MM.1S (cell line): Measurements from ENCODE around the gene EFL1.
"Not testable (repeated sequence)": the region's sequence is repeated elsewhere in the genome, so short reads cannot be mapped to it uniquely, and the experiment has no call there.

ENCODE experiments used
- DNase-seq: peaks from one replicate; pipeline ENCODE4 v3.0.0-alpha.2; 2015
- H2AFZ ChIP-seq: fragments of 300-600 bp; sonication (generic); 2 replicates; pipeline ENCODE4 v1.6.0; 2016; ENCODE audit warnings: antibody characterized with exemption, low read length
- H3F3A ChIP-seq: fragments of 300-600 bp; sonication (generic); 2 replicates; pipeline ENCODE4 v1.6.1; 2016; ENCODE audit warnings: mild to moderate bottlenecking, antibody characterized with exemption, low read length, moderate library complexity, mixed read lengths; ENCODE audit not compliant: insufficient read depth
- H3K27ac ChIP-seq: fragments of 300-600 bp; sonication (generic); 2 replicates; pipeline ENCODE4 v1.5.1; 2016; ENCODE audit warnings: mild to moderate bottlenecking, low read length
- H3K27me3 ChIP-seq: fragments of 300-600 bp; sonication (generic); replicated peaks from 2 replicates; pipeline ENCODE4 v1.6.0; 2016; ENCODE audit warnings: low read length; ENCODE audit not compliant: insufficient read depth
- H3K36me3 ChIP-seq: fragments of 300-600 bp; sonication (generic); replicated peaks from 2 replicates; pipeline ENCODE4 v1.6.1; 2016; ENCODE audit warnings: mild to moderate bottlenecking, low read length, mixed read lengths; ENCODE audit not compliant: insufficient read depth
- H3K4me1 ChIP-seq: fragments of 300-600 bp; sonication (generic); 2 replicates; pipeline ENCODE4 v1.6.1; 2016; ENCODE audit warnings: low read length, mixed read lengths
- H3K4me2 ChIP-seq: fragments of 300-600 bp; sonication (generic); 2 replicates; pipeline ENCODE4 v1.6.0; 2016; ENCODE audit warnings: low read depth, low read length
- H3K4me3 ChIP-seq: fragments of 300-600 bp; sonication (generic); 2 replicates; pipeline ENCODE4 v1.5.1; 2016; ENCODE audit warnings: low read length, mixed read lengths
- H3K79me2 ChIP-seq: fragments of 300-600 bp; sonication (generic); 2 replicates; pipeline ENCODE4 v1.6.1; 2016; ENCODE audit warnings: mixed run types, low read length, mixed read lengths
- H3K9ac ChIP-seq: fragments of 300-600 bp; sonication (generic); 2 replicates; pipeline ENCODE4 v1.6.1; 2016; ENCODE audit warnings: low read length, mixed read lengths
- H3K9me2 ChIP-seq: fragments of 300-600 bp; sonication (generic); replicated peaks from 2 replicates; pipeline ENCODE4 v1.6.1; 2016; ENCODE audit warnings: mild to moderate bottlenecking, low read length, mixed read lengths; ENCODE audit not compliant: insufficient read depth
- H3K9me3 ChIP-seq: fragments of 300-600 bp; sonication (generic); replicated peaks from 2 replicates; pipeline ENCODE4 v1.6.1; 2016; ENCODE audit warnings: mild to moderate bottlenecking, low read length, mixed read lengths; ENCODE audit not compliant: insufficient read depth
- H4K20me1 ChIP-seq: fragments of 300-600 bp; sonication (generic); 2 replicates; pipeline ENCODE4 v1.6.1; 2016; ENCODE audit warnings: mild to moderate bottlenecking, low read length, moderate library complexity, mixed read lengths; ENCODE audit not compliant: insufficient read depth
- CTCF ChIP-seq: fragments of 300-600 bp; sonication (generic); IDR thresholded peaks from 2 replicates; pipeline ENCODE4 v1.5.1; 2016; ENCODE audit warnings: antibody characterized with exemption, low read length, mixed read lengths
- EZH2 ChIP-seq: fragments of 300-600 bp; sonication (generic); optimal IDR thresholded peaks from 2 replicates; pipeline ENCODE3; 2017; ENCODE audit warnings: low read depth, mild to moderate bottlenecking, antibody characterized with exemption, low read length, mixed read lengths
- EZH2phosphoT487 ChIP-seq: fragments of 300-600 bp; sonication (generic); IDR thresholded peaks from 2 replicates; pipeline ENCODE4 v1.6.1; 2018; ENCODE audit warnings: antibody characterized with exemption, low read length

Gene EFL1

DNA sequence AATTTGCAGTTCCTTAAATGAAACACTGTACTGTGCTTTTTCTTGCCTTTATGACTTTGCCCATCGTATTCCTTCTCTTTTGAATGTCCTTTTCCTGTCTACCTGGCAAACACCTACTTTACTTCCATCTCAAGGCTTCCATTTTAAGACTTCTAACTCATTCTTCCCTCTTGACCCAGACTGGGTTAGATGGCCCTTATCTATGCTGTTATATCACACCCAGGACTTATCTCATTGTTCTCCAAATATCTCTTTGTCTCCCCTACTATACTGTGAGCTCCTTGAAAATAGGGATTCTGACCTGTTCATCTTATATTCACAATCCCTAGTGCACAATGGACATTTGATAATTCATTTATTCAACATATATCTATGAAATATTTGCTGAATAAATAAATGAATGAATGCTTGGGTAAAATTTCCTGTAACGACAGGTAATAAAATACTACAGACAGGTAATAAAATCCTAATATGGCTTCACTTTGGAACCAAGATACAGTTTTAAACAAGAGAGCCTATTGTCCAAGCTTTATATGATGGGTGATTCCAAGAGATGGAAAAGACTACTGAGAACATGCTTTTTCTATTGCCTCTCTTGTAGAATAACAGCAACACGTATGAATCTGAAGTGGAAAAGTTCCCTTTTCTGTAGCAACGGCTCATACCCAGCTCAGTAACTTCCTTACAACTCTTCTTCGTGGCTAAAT, 22.7 kb downstream of the EFL1 start:
- TF ChIP-seq EZH2phosphoT487 (no peak), EZH2 (no peak), CTCF (no peak)
- no peaks in the 10 kb centered on the region for H3K36me3 ChIP-seq

DNA sequence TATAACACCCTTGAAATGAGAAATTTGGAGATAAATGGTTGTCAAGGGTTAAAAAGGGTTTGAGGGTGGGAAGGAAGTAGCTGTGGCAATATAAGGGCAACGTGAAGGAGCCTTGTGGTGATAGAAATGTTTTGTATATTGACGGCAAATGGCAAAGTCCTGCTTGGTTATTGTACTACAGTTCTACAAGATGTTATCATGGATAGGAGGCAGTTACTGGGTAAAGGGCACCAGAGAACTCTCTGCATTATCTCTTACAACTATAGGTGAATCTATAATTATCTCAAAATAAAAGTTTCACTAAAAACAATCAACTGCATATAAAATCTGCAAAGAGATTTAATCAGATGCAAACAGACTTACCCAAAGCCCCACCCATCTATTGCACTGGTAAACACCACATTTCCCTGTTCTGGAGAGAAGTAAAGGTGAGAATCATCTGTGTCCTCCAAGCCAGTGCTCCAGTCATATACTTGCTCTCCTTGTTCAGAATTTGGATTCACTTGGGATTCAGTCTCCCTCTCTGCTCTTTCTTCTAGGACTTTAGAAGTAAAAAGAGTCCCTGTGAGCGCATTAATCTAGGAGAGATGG, 24.5 kb downstream of the EFL1 start:
- not testable (repeated sequence) for DNase-seq, H3K27me3 ChIP-seq, H3K79me2 ChIP-seq, H4K20me1 ChIP-seq, H3K4me2 ChIP-seq, H3K27ac ChIP-seq, H3K4me1 ChIP-seq, H3K9me3 ChIP-seq, H3K9me2 ChIP-seq, H3K36me3 ChIP-seq, H3K9ac ChIP-seq, H3K4me3 ChIP-seq, H3F3A ChIP-seq, H2AFZ ChIP-seq

More for the DNA sequence above, 22.7 kb downstream of the EFL1 start:
- Histone ChIP-seq H3K9ac (no peak overlapping the region), H3K27me3 (no peaks in the 10 kb centered on the region), H3K4me1 (no peaks in the 10 kb centered on the region), H3K27ac (no peak overlapping the region), H3K9me2 (no peaks in the 10 kb centered on the region), H3K4me3 (no peak overlapping the region), H3K4me2 (no peak overlapping the region), H2AFZ (no peak overlapping the region), H3K79me2 (no peaks in the 10 kb centered on the region), H4K20me1 (no peaks in the 10 kb centered on the region), H3K9me3 (no peaks in the 10 kb centered on the region), H3F3A (no peaks in the 10 kb centered on the region)
- no peak for DNase-seq

GRCh38 chr15:82231842-82232241, 30.7 kb downstream of the EFL1 start:
- Histone ChIP-seq H3K36me3 (0 out of 2 replicates have a peak, but pooled peaks cover 2% of the 10 kb centered on the region), H3K4me1 (no peaks in the 10 kb centered on the region), H4K20me1 (no peaks in the 10 kb centered on the region), H2AFZ (no peak overlapping the region), H3K9me3 (no peaks in the 10 kb centered on the region), H3K27ac (no peak overlapping the region), H3K9ac (no peak overlapping the region), H3K27me3 (no peaks in the 10 kb centered on the region), H3K79me2 (no peaks in the 10 kb centered on the region), H3K4me2 (no peak overlapping the region), H3K4me3 (no peak overlapping the region), H3F3A (no peaks in the 10 kb centered on the region), H3K9me2 (no peaks in the 10 kb centered on the region)
- no peak for DNase-seq
- TF ChIP-seq EZH2: no peak

DNA sequence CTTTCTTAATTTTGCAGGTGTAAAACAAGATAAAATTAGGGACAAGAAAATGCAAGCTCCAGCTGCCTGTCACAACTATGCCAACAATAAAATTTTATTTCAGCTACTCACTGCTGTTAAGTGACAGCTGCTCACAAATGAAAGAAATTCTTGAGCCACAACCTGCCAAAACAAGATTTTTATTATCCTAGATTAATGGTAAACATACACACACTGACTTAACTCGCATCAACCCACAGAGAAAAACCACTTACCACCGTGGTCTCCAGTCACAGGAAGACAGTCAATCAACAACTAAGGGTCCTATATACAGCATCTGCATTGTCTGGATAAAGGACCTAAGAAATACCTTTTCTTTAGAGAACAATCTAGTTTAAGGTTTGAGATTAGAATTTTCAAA, 31.3 kb downstream of the EFL1 start:
- Histone ChIP-seq H3K4me3 (no peak overlapping the region), H3K27ac (no peak overlapping the region), H3F3A (no peaks in the 10 kb centered on the region), H3K4me2 (no peak overlapping the region), H3K9me2 (no peaks in the 10 kb centered on the region), H2AFZ (no peak overlapping the region), H3K27me3 (no peaks in the 10 kb centered on the region), H3K36me3 (0 out of 2 replicates have a peak, but pooled peaks cover 2% of the 10 kb centered on the region), H3K9me3 (no peaks in the 10 kb centered on the region), H4K20me1 (no peaks in the 10 kb centered on the region), H3K4me1 (no peaks in the 10 kb centered on the region), H3K79me2 (no peaks in the 10 kb centered on the region), H3K9ac (no peak overlapping the region)
- no peak for TF ChIP-seq EZH2
- DNase-seq: no peak
